T-helper 1 cell (primary cell): ENCODE measurements around the gene EIF2AK2.
"Not testable (repeated sequence)": the region's sequence is repeated elsewhere in the genome, so short reads cannot be mapped to it uniquely, and the experiment has no call there.

Experiments used
- DNase-seq, 5 donors: peaks; one replicate each; pipeline ENCODE4 v3.0.0-alpha.2; 2012 to 2020
- total RNA-seq, 4 donors: gene quantifications; one replicate each; lab custom pipeline; 2026; lab: John Stamatoyannopoulos, UW

EIF2AK2 gene
- total RNA-seq: 79.0 to 88.4 (median 81.9) reads per million in 4 donors

DNA sequence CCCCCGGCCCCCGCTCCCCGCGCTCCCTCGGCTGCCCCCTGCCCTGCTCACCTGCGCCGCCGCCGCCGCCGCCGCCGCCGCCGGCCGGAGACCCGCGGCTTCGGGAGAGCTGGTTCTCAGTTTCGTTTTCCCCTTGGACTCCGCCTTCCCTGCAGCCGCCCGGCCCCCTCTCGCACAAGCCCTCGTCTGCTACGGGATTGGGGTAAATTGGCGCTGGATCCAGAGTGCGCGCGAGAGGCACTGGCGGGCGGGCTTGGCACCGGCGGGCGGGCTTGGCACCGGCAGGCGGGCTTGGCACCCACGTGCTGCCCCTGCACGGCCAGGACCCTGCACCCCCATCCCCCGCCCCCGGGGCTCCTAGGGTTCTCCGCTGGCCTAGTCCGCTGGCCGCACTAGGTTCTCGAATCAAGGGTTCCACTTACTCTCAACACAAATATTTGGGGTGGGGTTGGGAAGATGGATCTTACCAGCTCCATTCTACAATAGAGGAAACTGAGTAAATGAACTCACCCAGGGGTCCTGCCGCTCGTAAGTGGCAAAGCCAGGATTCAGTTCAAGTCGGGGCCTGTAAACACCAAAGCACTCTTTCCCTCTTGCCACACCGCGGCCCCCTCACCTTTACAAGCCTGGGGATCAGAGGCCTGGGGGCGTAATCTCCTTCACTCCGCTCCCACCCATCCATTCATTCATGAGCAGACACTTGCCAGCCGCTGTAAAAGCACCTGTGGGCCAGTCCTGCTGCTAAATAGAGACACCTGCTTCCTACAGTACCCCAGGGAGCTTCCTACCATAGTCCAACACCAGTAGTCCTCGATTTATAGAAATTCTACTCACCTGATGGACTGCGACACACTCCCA lies at the start of gene EIF2AK2:
Gene EIF2AK2 (minus strand): TSS at position 124 of the 858 bp plus-strand sequence. CDS start 9,174 bp downstream, outside the sequence.
- peak; percentile 65 to 79 (median 79) for DNase-seq

GRCh38 chr2:37205689-37206341 lies 49.0 kb upstream of the EIF2AK2 start:
- no peak for DNase-seq

DNA sequence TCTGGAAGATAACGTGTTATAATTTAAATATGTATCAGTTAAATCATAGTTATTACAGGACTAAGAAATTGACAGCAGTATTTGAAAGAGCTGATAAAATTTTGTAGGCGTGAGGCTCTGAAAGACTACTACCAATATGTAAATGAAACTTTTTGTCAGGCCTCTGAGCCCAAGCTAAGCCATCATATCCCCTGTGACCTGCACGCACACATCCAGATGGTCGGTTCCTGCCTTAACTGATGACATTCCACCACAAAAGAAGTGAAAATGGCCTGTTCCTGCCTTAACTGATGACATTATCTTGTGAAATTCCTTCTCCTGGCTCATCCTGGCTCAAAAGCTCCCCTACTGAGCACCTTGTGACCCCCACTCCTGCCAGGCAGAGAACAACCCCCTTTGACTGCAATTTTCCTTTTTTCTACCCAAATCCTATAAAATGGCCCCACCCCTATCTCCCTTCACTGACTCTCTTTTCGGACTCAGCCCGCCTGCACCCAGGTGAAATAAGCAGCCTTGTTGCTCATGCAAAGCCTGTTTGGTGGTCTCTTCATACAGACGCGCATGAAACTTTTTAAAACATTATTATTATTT lies 48.4 kb upstream of the EIF2AK2 start:
- DNase-seq: not testable (repeated sequence)

- DNase-seq: no peak
Observed at GRCh38 chr2:37203708-37204107, 46.9 kb upstream of the EIF2AK2 start.

GRCh38 chr2:37201766-37202165 lies 45.0 kb upstream of the EIF2AK2 start:
- DNase-seq: peak in 1 of 5 donors; percentile 6

DNA sequence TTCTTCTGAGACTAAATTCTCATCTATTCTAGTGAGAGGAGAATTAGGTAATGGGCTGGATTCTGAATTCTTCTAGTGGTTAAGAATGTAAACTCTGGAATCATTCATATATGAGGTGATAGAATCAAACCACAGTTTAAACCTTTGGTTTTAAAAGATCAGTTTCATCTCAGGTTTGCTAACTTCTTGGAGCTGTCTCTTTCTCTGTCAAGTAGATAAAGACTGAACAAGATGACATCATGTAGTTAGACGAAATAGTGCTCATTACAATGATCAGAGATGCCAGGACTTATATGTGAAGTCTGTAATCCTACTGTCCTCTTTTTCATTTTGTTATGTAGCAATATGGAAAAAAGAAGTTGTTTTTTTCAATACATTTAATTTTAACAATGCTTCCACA lies 44.4 kb upstream of the EIF2AK2 start:
- no peak for DNase-seq

DNA sequence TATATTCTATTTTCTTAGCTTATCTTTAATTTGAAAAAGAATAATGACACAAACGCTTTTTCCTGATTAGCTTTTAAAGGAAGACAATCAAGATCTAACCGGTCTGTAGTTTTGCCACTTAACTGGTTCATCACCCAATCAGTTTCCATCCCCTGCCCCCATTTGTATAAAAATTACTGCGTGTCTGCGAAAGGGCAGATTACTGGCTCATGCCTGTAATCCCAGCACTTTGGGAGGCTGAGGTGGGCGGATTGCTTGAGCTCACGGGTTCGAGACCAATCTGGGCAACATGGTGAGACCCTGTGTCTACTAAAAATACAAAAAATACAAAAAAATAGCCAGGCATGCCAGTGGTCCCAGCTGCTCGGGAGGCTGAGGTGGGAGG lies 41.9 kb upstream of the EIF2AK2 start:
- no peak for DNase-seq

DNA sequence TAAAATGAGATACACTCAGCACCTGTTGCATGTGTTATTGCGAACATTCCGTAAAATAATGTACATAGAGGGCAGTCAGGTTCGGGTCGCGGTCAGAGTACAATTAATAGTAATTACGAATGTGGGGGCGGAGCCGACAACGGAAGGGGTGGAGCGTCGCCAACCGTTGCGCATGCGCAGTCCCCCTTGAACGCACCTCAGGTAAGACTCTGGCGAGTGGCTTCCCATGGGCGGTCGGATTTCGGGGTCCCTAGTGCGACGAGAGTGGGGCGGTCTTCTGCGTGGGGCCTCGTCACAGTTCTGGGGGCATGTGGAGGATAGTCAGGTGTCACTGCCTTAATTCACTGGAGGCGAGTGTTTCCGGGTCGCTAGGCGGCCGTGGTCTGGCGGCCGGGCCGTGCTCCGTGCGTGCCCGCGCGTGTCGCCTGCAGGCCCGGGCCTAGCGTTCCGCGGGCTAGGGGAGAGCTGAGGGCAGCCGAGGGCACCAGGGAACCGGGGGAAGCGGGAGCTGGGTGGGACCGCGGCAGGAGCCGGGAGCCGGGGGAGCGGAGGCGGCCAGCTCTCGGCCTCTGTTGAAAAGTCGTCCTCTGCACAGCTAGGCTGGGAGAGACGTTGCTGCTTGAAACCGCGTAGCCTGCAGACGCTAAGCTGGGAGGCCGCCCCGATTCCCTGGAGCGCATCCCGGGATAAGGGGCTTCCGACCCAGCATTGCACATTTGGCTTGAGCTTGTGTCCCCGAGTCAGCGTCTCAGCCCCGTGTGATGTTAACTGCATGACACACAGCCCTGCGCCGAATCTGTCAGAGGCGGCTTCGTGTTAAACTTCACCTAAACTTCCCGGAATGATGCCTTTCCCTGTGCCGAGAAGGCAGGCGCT lies 39.8 kb upstream of the EIF2AK2 start, which contains the start of gene CEBPZOS:
Gene CEBPZOS (plus strand): TSS at position 177 of the 876 bp plus-strand sequence. CDS start 3,209 bp downstream, outside the sequence.
- peak; percentile 81 to 92 (median 85) for DNase-seq

- DNase-seq: not testable (repeated sequence)
Observed at GRCh38 chr2:37195862-37196319, 39.1 kb upstream of the EIF2AK2 start.

DNA sequence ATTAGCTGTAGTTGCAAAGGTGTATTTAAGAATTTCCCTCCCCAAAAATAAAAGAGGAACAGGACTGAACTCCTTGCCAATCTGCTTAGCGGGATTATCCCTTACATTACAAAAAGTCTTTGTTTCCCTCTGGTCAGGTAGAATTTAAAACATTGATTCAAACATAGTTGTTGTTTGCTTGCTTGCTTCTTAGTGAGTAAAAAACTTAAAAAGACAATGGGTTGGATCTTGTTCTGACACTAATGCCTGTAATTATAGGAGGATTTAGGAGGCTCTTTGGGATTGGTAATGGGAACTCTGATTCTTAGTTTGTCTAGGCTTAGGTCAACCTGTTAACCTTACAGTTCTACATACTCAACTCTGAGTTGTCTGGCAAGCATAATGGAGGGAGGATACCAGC lies 35.8 kb upstream of the EIF2AK2 start:
- DNase-seq: no peak

DNA sequence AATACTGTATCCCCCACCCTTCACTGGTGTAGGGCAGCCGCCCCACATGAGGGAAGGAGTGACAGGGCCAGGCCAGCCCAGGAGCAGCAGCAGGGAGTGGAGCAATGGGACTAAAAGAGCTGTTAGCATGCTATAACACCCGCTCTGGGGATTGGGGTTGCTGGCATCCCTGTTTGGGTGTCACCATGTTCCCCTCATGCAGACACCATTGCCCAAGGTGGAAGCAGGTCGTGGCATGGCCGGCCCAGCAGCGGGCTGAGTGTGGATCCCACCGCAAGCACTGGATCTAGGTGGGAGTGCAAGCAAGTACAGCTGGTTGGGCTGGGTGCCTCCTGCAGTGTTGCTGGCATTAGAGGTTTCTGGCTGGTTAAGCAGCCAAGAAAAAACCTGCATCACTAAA lies 35.0 kb upstream of the EIF2AK2 start:
- no peak for DNase-seq

DNA sequence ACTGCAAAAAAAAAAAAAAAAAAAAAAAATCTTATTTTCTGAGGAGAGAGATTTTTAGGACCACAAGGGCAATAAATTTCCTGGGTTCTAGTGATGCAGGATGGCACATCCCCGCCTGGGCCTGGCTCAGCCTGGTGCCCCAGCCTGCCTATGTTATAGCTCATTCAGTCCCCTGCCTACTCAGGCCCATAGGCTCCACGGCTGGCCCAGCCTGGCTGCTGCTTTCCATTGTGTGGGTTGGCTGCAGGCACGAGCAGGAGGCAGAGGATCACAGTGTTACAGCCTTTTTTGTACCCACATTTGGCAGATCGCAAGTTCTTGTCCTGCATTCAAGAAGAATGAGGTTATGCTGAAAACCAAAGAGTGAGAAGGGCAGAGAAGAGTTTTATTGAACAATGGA lies 34.5 kb upstream of the EIF2AK2 start:
- DNase-seq: no peak

- peak in 1 of 5 donors; percentile 55 for DNase-seq
Observed at GRCh38 chr2:37190290-37190689, 33.5 kb upstream of the EIF2AK2 start.

GRCh38 chr2:37189452-37190153 lies 32.8 kb upstream of the EIF2AK2 start:
- DNase-seq: peak in 1 of 5 donors; percentile 35

DNA sequence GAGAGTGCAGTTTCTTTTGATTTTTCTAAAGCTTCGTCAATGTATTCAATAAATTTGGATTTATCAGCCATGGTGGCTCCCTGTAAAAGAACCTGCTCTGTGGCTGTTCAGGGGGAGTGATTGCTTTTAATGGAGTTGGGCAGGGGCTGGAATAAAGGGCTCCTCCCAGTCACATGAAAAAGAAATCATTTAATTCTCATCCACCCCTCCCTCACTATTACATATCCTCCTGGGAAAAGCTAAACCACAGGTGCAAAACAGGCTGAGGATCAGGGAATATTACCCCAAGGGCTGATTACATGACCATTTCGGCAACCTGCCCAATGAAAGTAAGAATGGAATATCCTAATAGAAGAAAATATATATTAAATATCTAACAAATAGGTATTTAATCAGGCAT lies 31.8 kb upstream of the EIF2AK2 start, which contains the start of gene SULT6B1:
Gene SULT6B1 (minus strand): TSS at position 101 of the 400 bp plus-strand sequence. CDS start 30 bp downstream, at position 71.
- no peak for DNase-seq

DNA sequence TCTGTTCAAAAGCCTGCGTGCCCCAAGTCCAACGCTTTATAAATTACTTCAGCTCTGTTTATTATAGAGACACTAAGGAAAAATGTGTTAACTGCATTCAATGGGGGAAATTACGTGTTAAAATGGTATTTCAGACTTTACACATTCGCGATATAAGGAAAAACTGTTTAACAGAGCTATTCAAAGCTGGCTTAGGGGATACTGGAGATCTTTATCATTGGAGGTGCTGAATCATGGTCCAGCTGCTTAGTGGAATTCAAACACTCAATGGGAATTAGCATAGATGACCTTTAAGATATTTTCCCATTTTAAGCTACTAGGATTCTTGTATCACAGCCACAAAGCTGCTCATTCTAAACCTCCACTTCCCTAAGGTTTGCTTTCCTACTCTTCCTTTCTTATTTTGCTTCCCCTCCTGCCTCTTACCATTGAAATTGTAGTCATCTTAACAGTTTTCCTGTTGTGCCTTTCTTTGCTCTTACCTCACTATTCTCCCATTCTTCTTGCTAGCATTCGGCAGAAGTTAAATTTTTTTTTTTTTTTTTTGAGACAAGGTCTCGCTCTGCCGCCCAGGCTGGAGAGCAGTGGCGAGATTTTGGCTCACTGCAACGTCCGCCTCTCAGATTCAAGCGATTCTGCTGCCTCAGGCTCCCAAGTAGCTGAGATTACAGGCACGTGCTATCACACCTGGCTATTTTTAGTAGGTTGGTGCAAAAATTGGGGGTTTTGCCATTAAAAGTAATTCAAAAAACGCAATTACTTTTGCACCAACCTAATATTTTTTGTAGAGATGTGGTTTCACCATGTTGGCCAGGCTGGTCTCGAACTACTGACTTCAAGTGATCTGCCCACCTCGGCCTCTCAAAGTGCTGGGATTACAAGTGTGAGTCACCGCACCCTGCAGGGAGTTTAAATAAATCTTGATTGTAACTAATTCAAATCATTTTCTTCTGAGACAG lies 25.2 kb upstream of the EIF2AK2 start:
- no peak for DNase-seq

GRCh38 chr2:37180640-37181039 lies 23.9 kb upstream of the EIF2AK2 start:
- DNase-seq: no peak

GRCh38 chr2:37180006-37180639 lies 23.3 kb upstream of the EIF2AK2 start:
- DNase-seq: no peak

- no peak for DNase-seq
Observed at GRCh38 chr2:37173741-37174140, 17.0 kb upstream of the EIF2AK2 start.

GRCh38 chr2:37171624-37171950 lies 14.8 kb upstream of the EIF2AK2 start:
- no peak for DNase-seq
